HG03139 (cell line): ENCODE measurements around the gene RPL27.

Experiments
- ATAC-seq: cut with Tn5 transposase; IDR thresholded peaks from one replicate; pipeline ENCODE4 v1.9.1; 2021; ENCODE audit not compliant: unreplicated experiment

Gene RPL27

DNA sequence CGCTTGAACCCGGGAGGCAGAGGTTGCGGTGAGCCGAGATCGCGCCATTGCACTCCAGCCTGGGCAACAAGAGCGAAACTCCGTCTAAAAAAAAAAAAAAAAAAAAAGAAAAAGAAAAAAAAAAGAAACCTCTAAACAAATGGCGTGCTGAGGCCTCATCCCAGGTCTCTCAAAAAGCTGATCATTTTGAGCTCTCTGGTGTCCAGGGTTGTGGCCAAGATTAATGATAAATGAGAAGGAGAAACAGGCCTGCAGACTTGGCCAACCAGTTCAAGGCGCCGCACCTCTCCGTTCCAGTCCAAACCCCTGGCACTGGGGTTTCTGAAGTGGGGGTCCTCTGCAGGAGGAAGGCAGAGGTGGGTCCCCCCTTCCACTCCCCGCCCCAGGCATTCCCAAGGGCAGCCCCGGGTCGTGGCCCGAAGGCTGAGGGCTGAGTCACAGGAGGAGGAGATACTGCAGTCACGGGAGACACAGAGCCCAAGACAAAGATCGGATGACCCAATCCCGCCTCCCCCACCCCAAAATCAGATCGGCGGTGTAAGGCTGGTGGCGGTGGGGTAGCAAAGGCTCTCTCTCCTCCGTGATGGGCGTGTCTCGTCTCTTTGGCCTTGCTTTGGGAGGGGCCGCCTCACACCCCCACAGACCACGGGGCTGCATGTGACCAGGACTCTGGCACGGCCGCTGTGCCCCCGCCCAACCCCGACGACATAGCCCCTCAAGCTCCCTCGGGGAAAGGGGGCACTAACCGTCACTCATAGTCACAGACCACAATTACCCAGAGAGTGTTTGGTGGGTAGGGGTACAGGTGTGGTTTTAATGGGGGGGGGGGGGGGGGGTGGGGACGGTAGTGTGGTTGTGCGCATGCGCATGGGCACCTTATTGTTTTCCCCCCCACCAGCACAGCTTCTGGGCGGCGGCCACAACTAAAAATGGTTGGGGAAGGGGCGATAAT is 22.8 kb downstream of the RPL27 start:
- no peak for ATAC-seq

- ATAC-seq = no peak
Measured at GRCh38 chr17:43021741-43022512, 23.7 kb downstream of the RPL27 start, which contains the start of gene VAT1. Gene VAT1, minus strand, starts transcription at chr17:43022385. Its CDS starts 63 bp downstream, at chr17:43022322.

DNA sequence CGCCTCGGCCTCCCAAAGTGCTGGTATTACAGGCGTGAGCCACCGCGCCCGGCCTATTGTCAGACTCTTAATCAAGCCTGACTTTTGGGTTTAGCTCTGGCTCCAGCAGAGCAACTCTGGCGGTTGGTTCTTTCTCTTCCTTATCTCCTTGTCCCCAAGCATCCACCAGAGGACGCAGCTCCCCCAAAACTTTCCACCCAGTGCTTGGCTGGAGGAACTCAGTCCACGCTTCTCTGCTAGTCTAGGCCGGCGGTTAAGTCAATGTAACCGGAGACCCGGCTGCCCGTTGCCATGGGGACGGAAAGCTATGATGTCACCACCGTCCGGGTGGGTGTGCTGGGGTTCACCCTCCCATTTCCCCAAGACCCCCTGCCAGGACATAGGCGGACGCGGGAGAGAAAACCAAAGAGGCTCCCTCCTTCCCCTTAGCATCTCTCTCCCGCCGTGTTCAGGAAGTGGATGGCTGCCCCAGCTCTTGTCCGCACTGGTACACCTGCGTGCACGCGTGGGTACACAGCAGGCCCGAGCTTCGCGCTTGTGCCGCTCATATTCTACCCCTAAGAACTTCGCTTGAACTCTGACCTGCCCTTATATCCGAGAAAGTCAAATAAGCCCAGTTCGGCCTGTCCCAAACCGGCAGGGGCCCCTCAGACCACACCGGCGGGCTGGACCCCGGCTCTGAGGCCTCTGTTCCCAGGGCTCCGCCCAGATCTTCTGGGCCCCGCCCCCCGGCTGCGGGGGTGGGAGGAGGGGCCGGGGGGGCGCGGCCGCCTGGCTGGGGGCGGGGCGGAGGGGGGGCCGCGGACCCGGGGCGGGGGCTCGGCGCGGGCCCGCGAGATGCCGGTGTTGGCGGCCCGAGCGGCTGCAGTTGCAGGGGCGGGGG is 26.4 kb downstream of the RPL27 start, which contains the start of gene RND2:
Gene RND2 (plus strand): TSS at position 825 of the 883 bp plus-strand sequence. CDS start 117 bp downstream, outside the sequence.
- ATAC-seq = no peak

- no peak for ATAC-seq
Measured at GRCh38 chr17:43025290-43025657, 27.1 kb downstream of the RPL27 start.

DNA sequence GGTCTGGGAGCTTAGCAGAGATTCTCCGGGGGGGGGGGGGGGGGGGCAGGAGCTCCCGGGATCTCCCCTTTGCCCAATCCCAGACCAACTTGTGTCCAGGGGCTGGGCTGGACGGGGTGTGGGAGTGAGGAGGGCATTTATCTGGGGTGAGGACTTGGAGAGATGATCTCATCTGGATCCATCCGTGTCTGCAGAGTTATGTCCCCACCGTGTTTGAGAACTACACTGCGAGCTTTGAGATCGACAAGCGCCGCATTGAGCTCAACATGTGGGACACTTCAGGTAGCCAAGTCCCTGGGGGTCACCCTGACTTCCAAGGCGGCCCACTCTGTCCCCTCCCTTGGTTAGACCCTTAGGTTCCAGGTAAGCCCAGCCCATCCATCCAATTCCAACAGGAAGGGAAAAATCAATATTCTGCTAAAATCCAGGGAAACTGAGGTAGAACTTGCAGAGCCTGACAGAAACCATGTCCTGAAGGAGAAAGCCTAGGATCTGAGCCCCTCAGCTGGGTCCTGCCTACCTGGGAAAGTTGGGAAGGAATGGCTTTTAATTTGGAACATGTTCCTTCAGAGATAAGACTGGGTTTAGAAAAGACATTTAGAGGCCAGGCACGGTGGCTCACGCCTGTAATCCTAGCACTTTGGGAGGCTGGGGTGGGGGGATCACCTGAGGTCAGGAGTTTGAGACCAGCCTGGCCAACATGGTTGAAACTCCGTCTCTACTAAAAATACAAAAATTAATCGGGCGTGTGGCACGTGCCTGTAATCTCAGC is 27.7 kb downstream of the RPL27 start:
- ATAC-seq = no peak

DNA sequence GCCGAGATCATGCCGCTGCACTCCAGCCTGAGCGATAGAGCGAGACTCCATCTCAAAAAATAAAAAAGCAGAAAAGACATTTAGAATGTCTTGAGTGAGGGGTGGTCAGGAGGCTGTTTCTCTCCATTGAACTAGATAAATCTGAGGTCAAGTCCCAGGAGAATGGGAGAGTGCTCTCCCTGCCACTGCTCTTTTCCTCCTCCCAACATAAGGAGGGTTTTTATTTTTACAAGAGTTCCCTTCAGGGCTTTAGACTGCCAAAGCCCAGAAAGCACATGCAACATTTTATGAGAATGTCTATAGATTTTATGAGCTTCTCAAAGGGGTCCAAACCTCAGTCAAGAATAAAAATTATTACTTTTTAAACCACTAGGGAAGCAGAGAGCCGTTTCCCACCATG is 28.4 kb downstream of the RPL27 start:
- no peak for ATAC-seq

GRCh38 chr17:43027091-43028032 is 29.1 kb downstream of the RPL27 start:
- ATAC-seq = no peak

DNA sequence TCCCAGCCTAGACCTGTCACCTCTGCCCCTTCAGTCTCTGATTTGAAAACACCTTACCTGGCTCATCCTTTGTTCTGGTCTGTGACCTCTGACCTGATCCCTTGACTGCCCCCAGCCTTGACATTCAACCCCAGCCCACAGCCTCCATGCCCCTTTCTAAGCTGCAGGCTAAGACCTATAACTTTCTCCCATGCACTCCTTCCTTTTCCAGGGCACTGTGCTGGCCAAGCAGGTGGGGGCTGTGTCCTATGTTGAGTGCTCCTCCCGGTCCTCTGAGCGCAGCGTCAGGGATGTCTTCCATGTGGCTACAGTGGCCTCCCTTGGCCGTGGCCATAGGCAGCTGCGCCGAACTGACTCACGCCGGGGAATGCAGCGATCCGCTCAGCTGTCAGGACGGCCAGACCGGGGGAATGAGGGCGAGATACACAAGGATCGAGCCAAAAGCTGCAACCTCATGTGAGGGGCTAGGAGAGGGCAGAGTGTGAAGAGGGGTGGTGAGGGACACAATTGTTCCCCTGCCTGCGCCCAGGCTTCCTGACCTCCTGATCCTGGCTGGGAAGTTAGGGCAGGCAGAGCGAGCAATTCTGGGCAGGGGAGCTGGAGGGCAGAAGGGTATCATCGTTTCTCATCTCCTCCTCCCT is 30.1 kb downstream of the RPL27 start:
- no peak for ATAC-seq

DNA sequence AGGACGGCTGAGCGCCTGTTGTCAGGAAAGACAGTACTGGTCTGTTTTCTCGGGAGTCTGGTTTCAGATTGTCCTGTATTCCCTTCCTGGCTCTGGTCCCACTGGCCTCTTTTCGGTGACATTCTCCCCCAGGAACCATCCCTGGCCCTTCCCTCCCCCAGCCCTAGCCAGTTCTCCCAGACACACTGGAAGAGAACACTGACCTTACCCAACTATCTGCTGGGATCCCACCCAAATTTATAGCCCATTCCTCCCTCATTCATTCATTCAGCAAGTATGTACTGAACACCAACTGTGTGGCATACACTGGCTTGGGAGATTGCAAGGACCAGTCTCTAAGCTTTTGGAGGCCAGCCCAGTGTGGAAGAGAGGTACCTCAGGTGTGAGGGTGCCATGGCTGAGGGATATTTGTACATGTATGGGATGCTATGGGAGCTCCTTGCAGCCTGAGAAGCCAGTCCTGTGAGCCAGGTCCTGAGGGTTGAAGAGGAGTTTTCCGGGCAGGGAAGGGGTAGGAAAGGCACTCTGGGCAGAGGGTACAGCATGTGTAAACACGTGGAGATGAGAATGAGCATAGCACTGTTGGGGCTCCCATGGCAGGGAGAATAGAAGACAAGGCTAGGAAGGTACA is 32.0 kb downstream of the RPL27 start:
- ATAC-seq = no peak

GRCh38 chr17:43031666-43032065 is 33.4 kb downstream of the RPL27 start:
- no peak for ATAC-seq

GRCh38 chr17:43033948-43034881 is 36.0 kb downstream of the RPL27 start:
- ATAC-seq = no peak

DNA sequence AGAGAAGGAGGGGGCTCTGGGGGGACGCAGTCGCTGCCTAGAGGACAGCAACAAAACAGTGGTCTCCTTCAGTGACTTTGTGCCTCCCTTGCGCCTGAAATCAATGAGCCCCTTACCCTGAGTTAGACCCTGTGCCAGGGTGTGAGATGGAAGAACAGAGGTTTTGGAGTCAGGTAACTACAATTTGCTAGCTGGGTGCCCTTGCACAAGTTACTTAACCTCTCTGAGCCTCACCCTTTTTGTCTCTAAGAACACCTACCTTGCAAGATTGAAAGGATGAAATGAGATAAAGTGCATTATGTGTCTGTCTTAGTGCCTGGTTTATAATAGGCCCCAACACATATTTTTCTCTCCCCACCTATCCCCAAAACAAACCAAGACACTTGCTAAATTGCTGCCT is 36.7 kb downstream of the RPL27 start:
- ATAC-seq = no peak

- ATAC-seq = no peak
Measured at GRCh38 chr17:43039646-43040045, 41.4 kb downstream of the RPL27 start.

DNA sequence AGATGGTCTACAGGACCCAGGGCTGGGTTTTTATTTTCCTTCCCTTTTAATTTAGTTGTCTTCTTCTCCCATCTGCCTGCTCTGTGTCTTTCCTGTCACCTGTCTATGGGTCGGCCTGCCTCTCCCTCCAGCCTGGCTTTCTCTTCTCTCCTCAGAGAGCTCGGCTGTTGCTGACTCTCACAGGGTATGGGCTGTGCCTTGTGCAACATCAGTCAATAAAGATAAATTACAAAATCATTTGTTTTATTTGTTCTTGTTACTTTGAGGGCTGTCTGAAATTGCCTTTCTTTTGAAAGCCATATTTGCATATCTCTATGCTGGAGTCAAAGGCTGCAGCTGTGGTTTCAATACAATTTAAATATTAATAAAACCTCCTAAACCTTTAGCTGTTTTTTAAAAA is 42.4 kb downstream of the RPL27 start:
- ATAC-seq = no peak

- ATAC-seq = no peak
Measured at GRCh38 chr17:43042025-43042628, 43.9 kb downstream of the RPL27 start.

DNA sequence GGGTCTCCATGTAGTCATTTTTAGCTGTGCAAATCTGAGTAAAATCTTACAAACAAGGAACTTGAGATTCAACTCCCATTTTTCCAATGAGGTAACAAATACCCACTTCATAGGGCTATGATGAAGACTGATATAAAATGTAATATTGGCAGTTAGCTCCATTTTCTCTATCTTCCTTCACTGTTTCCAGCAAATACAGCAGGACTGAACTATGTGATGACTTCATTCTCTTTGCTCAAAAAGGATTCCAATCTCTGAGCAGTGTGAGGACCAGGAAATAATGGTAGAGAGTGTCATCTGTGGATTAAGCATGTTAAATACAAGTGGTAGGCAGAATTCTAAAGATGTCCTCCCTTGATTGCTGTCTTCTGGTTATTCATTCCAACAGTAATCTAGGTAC is 45.1 kb downstream of the RPL27 start:
- no peak for ATAC-seq

- no peak for ATAC-seq
Measured at GRCh38 chr17:43044024-43044423, 45.8 kb downstream of the RPL27 start.
